Activated naive CD4-positive, alpha-beta T cell treated with anti-CD3 and anti-CD28 coated beads for 36 hours (primary cell): Measurements from ENCODE around the gene CUBN. TPM values are rescaled to one million over a fixed set of nuclear protein-coding genes. Genes with fewer than 3 reads are reported as not detected.

Source experiments
- CTCF ChIA-PET: fragments of 350-600 bp; sonication (Branson Sonifier 250); formaldehyde crosslinking; loops from one replicate; lab custom pipeline; 2021; ENCODE audit warnings: antibody characterized with exemption; lab: Charles Lee
- DNase-seq: peaks from one replicate; pipeline ENCODE4 v3.0.0-alpha.2; 2020
- H3K27ac Mint-ChIP-seq: one replicate; pipeline ENCODE4 v1.8.0; 2021; ENCODE audit warnings: mild to moderate bottlenecking, mixed read lengths
- H3K27me3 Mint-ChIP-seq: one replicate; pipeline ENCODE4 v1.8.0; 2021; ENCODE audit warnings: low read depth, mixed read lengths
- H3K36me3 Mint-ChIP-seq: one replicate; pipeline ENCODE4 v1.8.0; 2021; ENCODE audit warnings: low read depth, mixed read lengths
- H3K4me1 Mint-ChIP-seq: one replicate; pipeline ENCODE4 v1.8.0; 2021; ENCODE audit warnings: low read depth, mixed read lengths
- H3K4me3 Mint-ChIP-seq: one replicate; pipeline ENCODE4 v1.8.0; 2021; ENCODE audit warnings: mild to moderate bottlenecking, moderate library complexity, mixed read lengths
- H3K9me3 Mint-ChIP-seq: one replicate; pipeline ENCODE4 v1.8.0; 2021; ENCODE audit warnings: mixed read lengths
- intact Hi-C: fragments of 100-400 bp; cut with micrococcal nuclease; formaldehyde crosslinking; loops from one replicate; pipeline ENCODE4 v1.15.1; 2023
- total RNA-seq, 2 experiments: library from RNA; stranded (reverse); gene quantifications; one replicate each; pipeline ENCODE4 v1.2.3, GENCODE V29; 2021

CUBN gene
- total RNA-seq, 2 experiments from 2014 or later = 0.37 to 0.41 TPM

- no peak for DNase-seq
- CTCF ChIA-PET = interaction anchor here (0.6 kb wide), 1 partner anchor 175 kb away, joined by 3 read pairs; no protein-coding TSS in a partner anchor
- Mint-ChIP-seq H3K9me3 (peaks cover 4% of the 10 kb centered on the region), H3K27ac (no peak overlapping the region), H3K27me3 (no peaks in the 10 kb centered on the region), H3K4me1 (peaks cover 5% of the 10 kb centered on the region), H3K4me3 (no peak overlapping the region), H3K36me3 (peaks cover 19% of the 10 kb centered on the region)
- intact Hi-C loops = no loop called here
Measured at GRCh38 chr10:16901106-16901505, 228.5 kb downstream of the CUBN start.

GRCh38 chr10:16896993-16897392 is 232.6 kb downstream of the CUBN start:
- intact Hi-C loops = no loop called here
- peaks cover 19% of the 10 kb centered on the region for H3K36me3 Mint-ChIP-seq
- CTCF ChIA-PET = interaction anchor here (0.6 kb wide), 1 partner anchor 10 kb away, joined by 3 read pairs; no protein-coding TSS in a partner anchor
- no peak for DNase-seq
- H3K9me3 Mint-ChIP-seq = peaks cover 4% of the 10 kb centered on the region
- no peaks in the 10 kb centered on the region for H3K27me3 Mint-ChIP-seq
- no peak overlapping the region for H3K4me3 Mint-ChIP-seq
- H3K4me1 Mint-ChIP-seq = no peaks in the 10 kb centered on the region
- no peak overlapping the region for H3K27ac Mint-ChIP-seq

GRCh38 chr10:16894821-16895220 is 234.8 kb downstream of the CUBN start:
- CTCF ChIA-PET = no interaction called here
- H3K27ac Mint-ChIP-seq = no peak overlapping the region
- peaks cover 8% of the 10 kb centered on the region for H3K4me1 Mint-ChIP-seq
- H3K27me3 Mint-ChIP-seq = no peaks in the 10 kb centered on the region
- DNase-seq = no peak
- intact Hi-C loops = no loop called here
- no peak overlapping the region for H3K4me3 Mint-ChIP-seq
- H3K9me3 Mint-ChIP-seq = peaks cover 4% of the 10 kb centered on the region
- peaks cover 15% of the 10 kb centered on the region for H3K36me3 Mint-ChIP-seq

GRCh38 chr10:16893664-16894063 is 235.9 kb downstream of the CUBN start:
- CTCF ChIA-PET = no interaction called here
- H3K4me1 Mint-ChIP-seq = peaks cover 8% of the 10 kb centered on the region
- intact Hi-C loops = no loop called here
- H3K27ac Mint-ChIP-seq = no peak overlapping the region
- peaks cover 4% of the 10 kb centered on the region for H3K9me3 Mint-ChIP-seq
- no peaks in the 10 kb centered on the region for H3K27me3 Mint-ChIP-seq
- DNase-seq = no peak
- peaks cover 9% of the 10 kb centered on the region for H3K36me3 Mint-ChIP-seq
- no peak overlapping the region for H3K4me3 Mint-ChIP-seq

- CTCF ChIA-PET = interaction anchor here (0.7 to 1.8 kb wide), 8 partner anchors 12 to 367 kb away, joined by 3 to 9 read pairs (median 4); partner anchors contain the start of gene TRDMT1
- intact Hi-C loops = loop anchor here (1.0 to 2.0 kb wide), 10 partner anchors 48 to 537 kb away; no protein-coding TSS in a partner anchor
- peak; percentile 71 for DNase-seq
- H3K36me3 Mint-ChIP-seq = peaks cover 8% of the 10 kb centered on the region
- peaks cover 8% of the 10 kb centered on the region for H3K4me1 Mint-ChIP-seq
- H3K4me3 Mint-ChIP-seq = peak overlapping the region; percentile 52
- H3K27me3 Mint-ChIP-seq = no peaks in the 10 kb centered on the region
- H3K9me3 Mint-ChIP-seq = peaks cover 3% of the 10 kb centered on the region
- peak overlapping the region; percentile 69 for H3K27ac Mint-ChIP-seq
Measured at GRCh38 chr10:16891375-16892313, 238.0 kb downstream of the CUBN start.

GRCh38 chr10:16890691-16891090 is 238.9 kb downstream of the CUBN start:
- peaks cover 8% of the 10 kb centered on the region for H3K4me1 Mint-ChIP-seq
- H3K9me3 Mint-ChIP-seq = no peaks in the 10 kb centered on the region
- CTCF ChIA-PET = interaction anchor here (1.2 to 1.8 kb wide), 3 partner anchors 311 to 366 kb away, joined by 4 to 9 read pairs (median 4); partner anchors contain the start of gene TRDMT1
- H3K36me3 Mint-ChIP-seq = peaks cover 2% of the 10 kb centered on the region
- no peak for DNase-seq
- no peaks in the 10 kb centered on the region for H3K27me3 Mint-ChIP-seq
- peak overlapping the region; percentile 52 for H3K4me3 Mint-ChIP-seq
- no peak overlapping the region for H3K27ac Mint-ChIP-seq
- intact Hi-C loops = loop anchor here (1.0 to 2.0 kb wide), 10 partner anchors 47 to 538 kb away; no protein-coding TSS in a partner anchor

- H3K4me1 Mint-ChIP-seq = peaks cover 8% of the 10 kb centered on the region
- H3K36me3 Mint-ChIP-seq = peaks cover 2% of the 10 kb centered on the region
- no peaks in the 10 kb centered on the region for H3K27me3 Mint-ChIP-seq
- H3K27ac Mint-ChIP-seq = no peak overlapping the region
- H3K9me3 Mint-ChIP-seq = no peaks in the 10 kb centered on the region
- no peak overlapping the region for H3K4me3 Mint-ChIP-seq
- CTCF ChIA-PET = no interaction called here
- DNase-seq = no peak
- intact Hi-C loops = no loop called here
Measured at GRCh38 chr10:16887565-16887964, 242.0 kb downstream of the CUBN start.

GRCh38 chr10:16886031-16886430 is 243.6 kb downstream of the CUBN start:
- CTCF ChIA-PET = interaction anchor here (0.6 to 1.4 kb wide), 3 partner anchors 14 to 293 kb away, joined by 3 read pairs; no protein-coding TSS in a partner anchor
- Mint-ChIP-seq H3K9me3 (no peaks in the 10 kb centered on the region), H3K27ac (no peak overlapping the region), H3K27me3 (no peaks in the 10 kb centered on the region), H3K4me3 (no peak overlapping the region), H3K4me1 (peaks cover 1% of the 10 kb centered on the region), H3K36me3 (peaks cover 2% of the 10 kb centered on the region)
- intact Hi-C loops = no loop called here
- no peak for DNase-seq

GRCh38 chr10:16884497-16884896 is 245.1 kb downstream of the CUBN start:
- intact Hi-C loops = no loop called here
- H3K36me3 Mint-ChIP-seq = peaks cover 2% of the 10 kb centered on the region
- no peak for DNase-seq
- CTCF ChIA-PET = interaction anchor here (1.1 kb wide), 1 partner anchor 46 kb away, joined by 3 read pairs; no protein-coding TSS in a partner anchor
- no peaks in the 10 kb centered on the region for H3K4me1 Mint-ChIP-seq
- H3K4me3 Mint-ChIP-seq = no peak overlapping the region
- H3K27ac Mint-ChIP-seq = no peak overlapping the region
- no peaks in the 10 kb centered on the region for H3K27me3 Mint-ChIP-seq
- H3K9me3 Mint-ChIP-seq = no peaks in the 10 kb centered on the region

- Mint-ChIP-seq H3K27me3 (no peaks in the 10 kb centered on the region), H3K36me3 (peaks cover 2% of the 10 kb centered on the region), H3K4me1 (no peaks in the 10 kb centered on the region), H3K27ac (no peak overlapping the region), H3K9me3 (no peaks in the 10 kb centered on the region), H3K4me3 (no peak overlapping the region)
- DNase-seq = no peak
- intact Hi-C loops = no loop called here
- CTCF ChIA-PET = interaction anchor here (1.1 to 1.4 kb wide), 2 partner anchors 26 to 347 kb away, joined by 3 to 4 read pairs; no protein-coding TSS in a partner anchor
Measured at GRCh38 chr10:16883084-16883483, 246.5 kb downstream of the CUBN start.

GRCh38 chr10:16870331-16870730 is 259.3 kb downstream of the CUBN start:
- intact Hi-C loops = no loop called here
- no peak overlapping the region for H3K27ac Mint-ChIP-seq
- CTCF ChIA-PET = interaction anchor here (1.6 kb wide), 1 partner anchor 26 kb away, joined by 3 read pairs; no protein-coding TSS in a partner anchor
- H3K4me3 Mint-ChIP-seq = no peak overlapping the region
- no peaks in the 10 kb centered on the region for H3K4me1 Mint-ChIP-seq
- no peaks in the 10 kb centered on the region for H3K9me3 Mint-ChIP-seq
- H3K36me3 Mint-ChIP-seq = peaks cover 2% of the 10 kb centered on the region
- no peak for DNase-seq
- H3K27me3 Mint-ChIP-seq = no peaks in the 10 kb centered on the region

- intact Hi-C loops = no loop called here
- Mint-ChIP-seq H3K36me3 (no peaks in the 10 kb centered on the region), H3K4me1 (no peaks in the 10 kb centered on the region), H3K27me3 (no peaks in the 10 kb centered on the region), H3K9me3 (no peaks in the 10 kb centered on the region), H3K27ac (no peak overlapping the region), H3K4me3 (no peak overlapping the region)
- CTCF ChIA-PET = interaction anchor here (0.5 kb wide), 1 partner anchor 254 kb away, joined by 4 read pairs; no protein-coding TSS in a partner anchor
- no peak for DNase-seq
Measured at GRCh38 chr10:16867990-16868389, 261.6 kb downstream of the CUBN start.
